RWPE2 (cell line): ENCODE results near the gene EEPD1.

Experiments used
- ATAC-seq: fragments of 200-7000 bp; cut with Tn5 transposase; 3 replicates; pipeline ENCODE4 v1.9.1; 2021; ENCODE audit warnings: low read depth
- DNase-seq: peaks from one replicate; pipeline ENCODE4 v3.0.0-alpha.2; 2020; ENCODE audit warnings: low spot score
- H3K27ac ChIP-seq: fragments of 450-650 bp; 2 replicates; pipeline ENCODE4 v1.5.1; 2017; ENCODE audit warnings: mild to moderate bottlenecking; ENCODE audit not compliant: poor library complexity, severe bottlenecking
- H3K27me3 ChIP-seq: fragments of 250-450 bp; sonication (Bioruptor Pico); 2 replicates; pipeline ENCODE4 v1.5.1; 2021; ENCODE audit warnings: mild to moderate bottlenecking, moderate library complexity; ENCODE audit not compliant: insufficient read depth, poor library complexity, severe bottlenecking
- H3K36me3 ChIP-seq: fragments of 250-450 bp; sonication (Bioruptor Pico); 2 replicates; pipeline ENCODE4 v1.5.1; 2020; ENCODE audit warnings: low read depth, mild to moderate bottlenecking, moderate library complexity
- H3K4me1 ChIP-seq: fragments of 250-450 bp; sonication (Bioruptor Pico); 2 replicates; pipeline ENCODE4 v1.5.1; 2021; ENCODE audit warnings: mild to moderate bottlenecking, moderate library complexity; ENCODE audit not compliant: insufficient read depth, poor library complexity, severe bottlenecking
- H3K4me3 ChIP-seq: fragments of 250-450 bp; sonication (Bioruptor Pico); 2 replicates; pipeline ENCODE4 v1.5.1; 2021; ENCODE audit warnings: mild to moderate bottlenecking, moderate library complexity; ENCODE audit not compliant: severe bottlenecking
- H3K9me3 ChIP-seq: fragments of 250-450 bp; sonication (Bioruptor Pico); 2 replicates; pipeline ENCODE4 v1.5.1; 2021; ENCODE audit warnings: mild to moderate bottlenecking, moderate library complexity; ENCODE audit not compliant: severe bottlenecking
- CTCF ChIP-seq: fragments of 450-650 bp; IDR thresholded peaks from one replicate; pipeline ENCODE4 v1.5.1; 2017; ENCODE audit warnings: mild to moderate bottlenecking, moderate library complexity; ENCODE audit not compliant: poor library complexity, severe bottlenecking

EEPD1 gene

GRCh38 chr7:36131026-36131425 lies 22.0 kb upstream of the EEPD1 start:
- no peak for TF ChIP-seq CTCF

GRCh38 chr7:36131499-36131898 lies 21.6 kb upstream of the EEPD1 start:
- DNase-seq (no peak), ATAC-seq (no peak)

More at GRCh38 chr7:36131026-36131425, 22.0 kb upstream of the EEPD1 start:
- H3K4me3 ChIP-seq = no peak overlapping the region
- no peaks in the 10 kb centered on the region for H3K36me3 ChIP-seq
- H3K27ac ChIP-seq = no peak overlapping the region
- no peaks in the 10 kb centered on the region for H3K27me3 ChIP-seq
- H3K9me3 ChIP-seq = no peaks in the 10 kb centered on the region
- no peak for DNase-seq
- H3K4me1 ChIP-seq = peaks cover 8% of the 10 kb centered on the region
- ATAC-seq = no peak

GRCh38 chr7:36132012-36132411 lies 21.0 kb upstream of the EEPD1 start:
- no peak for TF ChIP-seq CTCF
- no peaks in the 10 kb centered on the region for H3K27me3 ChIP-seq
- no peaks in the 10 kb centered on the region for H3K9me3 ChIP-seq
- no peak overlapping the region for H3K4me3 ChIP-seq
- H3K36me3 ChIP-seq = no peaks in the 10 kb centered on the region
- ATAC-seq (no peak), DNase-seq (no peak)
- peaks cover 8% of the 10 kb centered on the region for H3K4me1 ChIP-seq
- H3K27ac ChIP-seq = no peak overlapping the region

More at GRCh38 chr7:36131499-36131898, 21.6 kb upstream of the EEPD1 start:
- no peak overlapping the region for H3K4me3 ChIP-seq
- peaks cover 8% of the 10 kb centered on the region for H3K4me1 ChIP-seq
- no peaks in the 10 kb centered on the region for H3K36me3 ChIP-seq
- no peak for TF ChIP-seq CTCF
- H3K27ac ChIP-seq = no peak overlapping the region
- H3K9me3 ChIP-seq = no peaks in the 10 kb centered on the region
- H3K27me3 ChIP-seq = no peaks in the 10 kb centered on the region

GRCh38 chr7:36135700-36136099 lies 17.4 kb upstream of the EEPD1 start:
- H3K4me3 ChIP-seq = no peak overlapping the region
- ATAC-seq = no peak
- no peak for TF ChIP-seq CTCF
- H3K4me1 ChIP-seq = no peaks in the 10 kb centered on the region
- H3K9me3 ChIP-seq = no peaks in the 10 kb centered on the region
- no peak for DNase-seq
- H3K27ac ChIP-seq = no peak overlapping the region
- H3K27me3 ChIP-seq = no peaks in the 10 kb centered on the region
- no peaks in the 10 kb centered on the region for H3K36me3 ChIP-seq

GRCh38 chr7:36137258-36137657 lies 15.8 kb upstream of the EEPD1 start:
- Histone ChIP-seq H3K4me3 (no peak overlapping the region), H3K27ac (no peak overlapping the region), H3K36me3 (no peaks in the 10 kb centered on the region), H3K4me1 (no peaks in the 10 kb centered on the region), H3K27me3 (no peaks in the 10 kb centered on the region), H3K9me3 (no peaks in the 10 kb centered on the region)
- no peak for TF ChIP-seq CTCF
- DNase-seq (no peak), ATAC-seq (no peak)
